HuH-7.5 (cell line): Measurements from ENCODE around the gene SYT12.
"Not testable (repeated sequence)": the region's sequence is repeated elsewhere in the genome, so short reads cannot be mapped to it uniquely, and the experiment has no call there.

Experiments used
- DNase-seq: peaks from one replicate; pipeline ENCODE4 v3.0.0; 2011; ENCODE audit warnings: low spot score

SYT12 gene

DNA sequence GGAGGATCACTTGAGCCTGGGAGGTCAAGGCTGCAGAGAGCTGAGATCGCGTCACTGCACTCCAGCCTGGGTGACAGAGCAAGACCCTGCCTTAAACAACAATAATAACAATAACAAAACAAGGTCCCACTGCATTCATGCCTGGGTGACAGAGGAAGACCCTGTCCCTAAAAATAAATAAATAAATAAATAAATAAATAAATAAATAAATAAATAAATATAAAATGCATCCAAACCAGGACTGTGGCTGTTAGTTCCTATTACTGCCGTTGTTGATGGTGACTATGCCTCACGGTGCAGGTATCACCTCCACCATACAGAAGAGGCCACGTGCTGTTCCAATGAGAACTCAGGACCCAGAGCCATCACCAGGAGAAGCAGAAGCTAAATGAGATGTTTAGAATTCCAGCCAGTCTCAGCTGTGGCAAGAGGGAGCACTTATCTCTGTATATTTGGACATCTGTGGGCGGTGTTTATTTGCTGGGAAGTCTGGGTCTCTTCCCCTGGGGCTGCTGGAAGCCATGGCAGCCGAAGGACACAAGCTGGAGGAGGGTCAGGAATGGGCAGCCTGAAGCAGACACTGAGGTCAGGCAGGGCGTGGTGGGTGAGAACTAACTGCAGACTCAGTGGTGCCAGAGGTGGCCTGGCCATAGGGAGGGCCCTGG lies 26.2 kb upstream of the SYT12 start:
- DNase-seq = peak; percentile 100

DNA sequence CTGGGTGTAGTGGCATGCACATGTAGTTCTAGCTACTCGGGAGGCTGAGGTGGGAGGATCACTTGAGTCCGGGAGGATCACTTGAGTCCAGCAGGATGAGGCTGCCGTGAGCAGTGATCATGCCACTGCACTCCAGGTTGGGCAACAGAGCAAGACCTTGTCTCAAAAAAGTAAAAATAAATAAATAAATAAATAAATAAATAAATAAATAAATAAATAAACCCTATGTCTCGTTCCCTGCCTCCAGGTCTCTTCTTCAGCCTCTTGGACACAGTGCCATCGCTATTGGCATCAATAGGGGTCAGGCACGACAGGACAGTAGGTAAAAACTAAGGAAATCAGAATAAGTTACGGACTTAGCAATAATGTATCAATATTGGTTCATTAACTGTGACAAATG lies 23.4 kb upstream of the SYT12 start:
- DNase-seq = no peak

DNA sequence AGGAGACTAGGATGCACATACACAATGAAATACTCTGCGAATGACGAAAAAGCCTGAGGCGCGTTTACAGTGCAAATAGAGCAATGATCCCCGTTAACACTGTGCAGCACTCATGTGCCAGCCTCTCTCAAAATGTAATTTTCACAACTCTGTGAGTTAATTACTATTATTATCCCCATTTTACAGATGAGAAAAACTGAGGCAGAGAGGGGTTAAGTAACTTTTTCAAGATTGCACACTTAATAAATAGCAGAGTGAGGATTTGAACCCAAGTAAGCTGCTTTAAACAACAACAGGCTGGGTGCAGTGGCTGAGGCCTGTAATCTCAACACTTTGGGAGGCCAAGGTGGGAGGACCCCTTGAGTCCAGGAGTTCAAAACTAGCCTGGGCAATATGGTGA lies 21.6 kb upstream of the SYT12 start:
- DNase-seq = no peak

DNA sequence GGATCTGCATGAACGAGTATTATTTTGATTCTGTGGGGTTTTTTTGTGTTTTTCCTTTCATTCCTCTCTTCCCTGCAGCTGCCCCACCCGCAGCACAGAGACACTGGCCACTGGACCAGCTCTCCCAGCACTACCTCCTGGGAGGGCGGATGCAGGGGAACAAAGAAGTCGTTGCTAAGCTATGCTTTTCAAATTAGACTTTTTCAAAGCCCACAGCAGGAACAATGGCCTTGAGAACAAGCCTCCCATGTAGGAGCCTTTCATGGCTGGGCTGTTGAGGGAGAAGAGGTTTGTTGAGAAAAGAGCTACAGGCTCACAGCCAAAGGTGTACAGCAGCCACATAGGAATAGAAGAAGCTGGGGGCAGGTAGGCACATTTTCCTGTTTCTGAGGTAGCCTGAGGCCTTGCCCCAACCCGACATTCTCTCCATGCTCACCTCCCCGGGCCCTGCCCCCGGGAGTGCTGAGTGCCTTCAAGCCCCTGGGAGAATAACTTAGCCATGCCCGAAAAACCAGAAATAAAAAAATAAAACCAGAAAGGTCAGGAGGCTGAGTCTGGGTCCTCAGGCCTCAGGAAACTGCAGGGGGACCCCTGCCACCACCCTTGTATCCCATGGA lies 20.5 kb upstream of the SYT12 start:
- peak; percentile 57 for DNase-seq

DNA sequence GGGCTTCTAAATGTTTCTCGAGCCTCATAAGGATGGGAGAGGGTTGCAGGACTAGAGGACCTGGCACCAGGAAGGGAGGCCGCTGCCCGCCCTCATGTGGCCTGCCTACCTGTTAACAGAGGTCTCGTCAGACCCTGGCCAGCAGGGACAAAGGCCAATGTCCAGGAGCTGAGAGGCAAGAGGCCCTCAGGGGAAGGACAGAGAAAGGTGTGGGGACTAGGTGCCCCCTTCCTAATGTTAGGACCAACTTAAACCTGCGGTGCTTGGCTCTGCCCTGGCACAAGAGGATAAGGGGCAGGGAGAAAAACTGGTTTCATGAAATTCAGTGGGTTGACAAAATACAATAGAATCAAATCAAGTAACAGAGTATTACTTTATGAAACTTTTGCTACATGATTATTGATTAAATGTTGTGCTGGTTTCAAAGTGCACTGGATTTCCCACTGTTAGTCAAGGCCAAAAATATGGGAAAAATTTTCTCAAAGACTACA lies 20.0 kb upstream of the SYT12 start:
- peak; percentile 89 for DNase-seq

DNA sequence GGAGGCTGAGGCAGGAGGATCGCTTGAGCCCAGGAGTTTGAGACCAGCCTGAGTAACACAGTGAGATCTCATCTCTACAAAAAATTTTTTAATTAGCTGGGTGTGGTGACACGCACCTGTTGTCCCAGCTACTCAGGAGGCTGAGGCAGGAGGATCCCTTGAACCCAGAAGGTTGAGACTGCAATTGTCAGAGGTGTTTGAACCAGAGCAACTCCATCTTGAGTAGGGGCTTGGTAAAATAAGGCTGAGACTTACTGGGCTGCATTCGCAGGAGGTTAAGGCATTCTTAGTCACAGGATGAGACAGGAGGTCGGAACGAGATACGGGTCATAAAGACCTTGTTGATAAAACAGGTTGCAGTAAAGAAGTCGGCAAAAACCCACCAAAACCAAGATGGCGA lies 17.7 kb upstream of the SYT12 start:
- not testable (repeated sequence) for DNase-seq

DNA sequence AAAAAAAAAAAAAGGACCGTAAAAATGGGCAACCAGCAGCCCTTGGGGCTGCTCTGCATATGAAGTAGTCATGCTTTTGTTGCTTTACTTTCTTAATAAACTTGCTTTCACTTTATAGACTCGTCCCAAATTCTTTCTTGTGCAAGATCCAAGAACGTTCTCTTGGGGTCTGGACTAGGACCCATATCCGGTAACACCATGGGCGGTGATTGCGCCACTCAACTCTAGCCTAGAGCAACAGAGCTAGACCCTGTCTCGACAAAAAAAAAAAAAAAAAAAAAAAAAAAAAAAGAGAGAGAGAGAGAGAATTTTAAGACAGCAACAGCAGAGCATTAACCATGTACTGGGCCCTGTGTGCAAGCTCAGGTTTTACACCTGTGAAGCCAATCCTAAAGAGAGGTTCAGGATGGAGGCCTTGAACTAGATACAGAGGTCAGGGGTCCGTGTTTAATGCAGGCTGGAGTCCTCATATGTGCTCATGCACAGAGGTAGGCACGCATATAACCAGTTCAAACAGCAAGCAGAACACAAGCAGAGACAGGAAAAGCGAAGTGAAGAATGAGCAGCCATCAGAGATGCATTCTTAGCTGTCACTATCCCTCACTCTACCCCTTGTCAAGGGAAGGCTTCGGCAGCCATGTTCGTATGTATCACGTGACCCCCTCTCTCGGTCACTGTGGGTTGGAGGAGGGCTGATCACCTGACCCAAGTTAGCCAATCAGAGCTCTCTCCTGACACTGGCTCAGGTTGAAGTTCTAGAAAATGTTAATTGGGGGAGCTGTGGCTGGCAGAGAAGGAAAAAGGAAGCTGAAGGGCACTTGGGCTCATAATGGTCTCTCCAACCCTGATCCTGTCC lies 16.7 kb upstream of the SYT12 start:
- peak; percentile 97 for DNase-seq

- DNase-seq = no peak
Measured at GRCh38 chr11:67007126-67007525, 15.8 kb upstream of the SYT12 start.

GRCh38 chr11:67010296-67010905 lies 12.5 kb upstream of the SYT12 start:
- no peak for DNase-seq

DNA sequence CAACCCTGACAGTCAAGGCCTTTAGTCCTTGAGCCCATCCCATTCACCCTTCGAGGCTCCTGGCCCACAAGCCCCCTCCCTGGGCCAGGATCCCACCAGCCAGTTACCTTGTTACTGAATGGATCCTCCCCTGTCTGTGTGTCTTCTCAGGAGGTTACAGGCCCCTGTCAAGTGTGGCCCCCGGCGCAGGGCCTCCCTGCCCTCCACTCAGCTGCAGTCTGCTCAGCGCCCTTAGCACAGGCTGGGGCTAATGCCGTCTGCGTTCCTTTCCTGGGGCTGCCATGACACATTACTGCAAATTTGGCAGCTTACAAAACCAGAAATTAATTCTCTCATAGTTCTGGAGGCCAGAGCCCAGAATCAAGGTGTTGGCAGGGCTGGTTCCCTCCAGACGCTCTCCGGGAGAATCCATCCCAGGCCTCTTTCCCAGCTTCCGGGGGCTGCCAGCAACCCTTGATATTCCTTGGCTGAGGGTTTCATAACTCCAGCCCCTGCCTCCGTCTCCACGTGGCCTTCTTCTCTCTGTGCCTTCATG lies 9.4 kb upstream of the SYT12 start:
- no peak for DNase-seq

GRCh38 chr11:67014343-67014742 lies 8.6 kb upstream of the SYT12 start:
- no peak for DNase-seq

GRCh38 chr11:67015048-67015447 lies 7.9 kb upstream of the SYT12 start:
- no peak for DNase-seq

DNA sequence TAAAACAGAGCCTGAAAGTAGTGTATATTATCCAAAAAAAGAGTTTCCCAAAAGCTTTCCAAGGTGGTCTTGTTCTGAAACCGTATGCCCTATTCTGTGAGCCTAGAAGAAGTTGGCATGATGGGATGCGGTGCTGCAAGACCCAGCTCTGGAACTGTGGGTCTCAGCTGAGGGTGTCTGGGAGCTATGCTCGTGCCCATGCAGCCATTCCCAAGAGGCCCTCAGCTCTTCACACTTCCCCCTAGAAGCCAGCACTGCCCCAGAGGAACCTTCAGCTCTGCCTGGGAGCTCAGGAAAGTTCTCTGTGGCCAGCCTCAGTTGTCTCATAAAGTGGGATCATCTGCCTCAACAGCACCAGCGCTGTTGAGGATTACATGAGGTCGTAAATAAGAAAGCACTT lies 6.4 kb upstream of the SYT12 start:
- DNase-seq = no peak

- DNase-seq = no peak
Measured at GRCh38 chr11:67020949-67021348, 2.0 kb upstream of the SYT12 start.

- peak; percentile 95 for DNase-seq
Measured at GRCh38 chr11:67022341-67022933, 497 bp upstream of the SYT12 start.

GRCh38 chr11:67023957-67024353 lies 1.0 kb downstream of the SYT12 start:
- peak; percentile 81 for DNase-seq

DNA sequence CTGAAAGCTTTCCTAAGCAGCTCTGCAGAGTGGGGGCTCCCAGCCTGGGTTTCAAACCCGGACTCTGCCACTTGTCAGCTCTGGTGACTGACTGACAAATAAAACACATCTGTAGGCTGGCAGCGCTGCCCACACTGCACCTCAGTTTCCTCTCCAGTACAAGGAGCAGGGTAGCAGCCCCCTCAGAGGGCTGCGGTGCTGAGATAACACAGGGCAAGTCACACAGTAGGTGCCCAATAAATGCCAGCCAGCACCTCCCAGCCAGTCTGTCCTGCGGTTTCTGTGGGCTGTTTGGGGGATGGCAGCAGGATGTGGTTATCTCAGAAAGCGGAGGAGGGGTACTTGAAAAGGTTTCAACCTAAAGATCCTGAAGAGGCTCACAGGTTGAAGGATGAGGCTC lies 1.5 kb downstream of the SYT12 start:
- no peak for DNase-seq

DNA sequence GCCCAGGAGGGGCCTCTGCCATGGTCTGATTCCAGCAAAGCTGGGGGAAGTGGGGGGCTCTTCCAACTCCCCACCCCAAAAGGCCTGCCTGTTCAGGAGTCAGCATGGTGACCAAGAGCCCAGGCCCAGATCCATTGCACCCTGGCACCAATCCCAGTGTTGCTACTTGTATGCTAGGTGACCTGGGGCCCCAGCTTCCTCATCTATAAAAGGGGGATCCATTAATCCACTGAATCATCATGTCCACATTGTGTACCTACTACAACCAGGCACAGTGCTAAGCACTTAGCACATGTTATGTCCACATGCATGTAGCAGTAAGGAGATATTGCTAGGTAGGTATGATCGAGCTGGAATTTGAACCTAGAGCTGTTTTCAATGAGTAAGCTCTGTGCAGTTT lies 2.0 kb downstream of the SYT12 start:
- DNase-seq = no peak

GRCh38 chr11:67025750-67026149 lies 2.8 kb downstream of the SYT12 start:
- DNase-seq = no peak

- no peak for DNase-seq
Measured at GRCh38 chr11:67026941-67027340, 4.0 kb downstream of the SYT12 start.

DNA sequence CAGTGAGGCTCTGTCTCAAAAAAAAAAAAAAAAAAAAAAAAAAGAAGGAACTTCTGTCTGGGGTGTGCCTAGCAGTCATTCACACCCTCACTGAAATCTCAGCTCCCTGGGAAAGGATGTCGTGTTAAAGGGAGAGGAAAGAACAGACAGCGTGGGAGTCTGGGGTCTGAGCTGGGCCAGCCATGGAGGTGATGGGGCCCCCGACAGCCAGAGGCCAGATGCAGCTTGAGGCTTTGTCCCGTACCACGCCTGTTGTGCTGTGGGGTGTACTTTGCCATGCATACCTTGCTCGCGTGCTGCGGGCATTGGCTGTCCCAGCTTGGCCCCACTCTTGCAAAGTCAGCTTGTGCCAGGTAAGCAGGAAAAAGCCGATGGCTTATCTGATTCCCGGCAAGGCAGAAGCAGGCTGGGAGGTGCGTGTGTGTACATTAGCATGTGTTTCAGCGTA lies 4.6 kb downstream of the SYT12 start:
- DNase-seq = no peak
